HG03378 (cell line): ENCODE measurements around the gene FBXO34.

Experiments
- ATAC-seq: cut with Tn5 transposase; IDR thresholded peaks from one replicate; pipeline ENCODE4 v1.9.1; 2021; ENCODE audit warnings: mild to moderate bottlenecking, moderate library complexity; ENCODE audit not compliant: unreplicated experiment

Gene FBXO34, protein sequence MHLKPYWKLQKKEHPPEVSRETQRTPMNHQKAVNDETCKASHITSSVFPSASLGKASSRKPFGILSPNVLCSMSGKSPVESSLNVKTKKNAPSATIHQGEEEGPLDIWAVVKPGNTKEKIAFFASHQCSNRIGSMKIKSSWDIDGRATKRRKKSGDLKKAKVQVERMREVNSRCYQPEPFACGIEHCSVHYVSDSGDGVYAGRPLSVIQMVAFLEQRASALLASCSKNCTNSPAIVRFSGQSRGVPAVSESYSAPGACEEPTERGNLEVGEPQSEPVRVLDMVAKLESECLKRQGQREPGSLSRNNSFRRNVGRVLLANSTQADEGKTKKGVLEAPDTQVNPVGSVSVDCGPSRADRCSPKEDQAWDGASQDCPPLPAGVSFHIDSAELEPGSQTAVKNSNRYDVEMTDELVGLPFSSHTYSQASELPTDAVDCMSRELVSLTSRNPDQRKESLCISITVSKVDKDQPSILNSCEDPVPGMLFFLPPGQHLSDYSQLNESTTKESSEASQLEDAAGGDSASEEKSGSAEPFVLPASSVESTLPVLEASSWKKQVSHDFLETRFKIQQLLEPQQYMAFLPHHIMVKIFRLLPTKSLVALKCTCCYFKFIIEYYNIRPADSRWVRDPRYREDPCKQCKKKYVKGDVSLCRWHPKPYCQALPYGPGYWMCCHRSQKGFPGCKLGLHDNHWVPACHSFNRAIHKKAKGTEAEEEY

DNA sequence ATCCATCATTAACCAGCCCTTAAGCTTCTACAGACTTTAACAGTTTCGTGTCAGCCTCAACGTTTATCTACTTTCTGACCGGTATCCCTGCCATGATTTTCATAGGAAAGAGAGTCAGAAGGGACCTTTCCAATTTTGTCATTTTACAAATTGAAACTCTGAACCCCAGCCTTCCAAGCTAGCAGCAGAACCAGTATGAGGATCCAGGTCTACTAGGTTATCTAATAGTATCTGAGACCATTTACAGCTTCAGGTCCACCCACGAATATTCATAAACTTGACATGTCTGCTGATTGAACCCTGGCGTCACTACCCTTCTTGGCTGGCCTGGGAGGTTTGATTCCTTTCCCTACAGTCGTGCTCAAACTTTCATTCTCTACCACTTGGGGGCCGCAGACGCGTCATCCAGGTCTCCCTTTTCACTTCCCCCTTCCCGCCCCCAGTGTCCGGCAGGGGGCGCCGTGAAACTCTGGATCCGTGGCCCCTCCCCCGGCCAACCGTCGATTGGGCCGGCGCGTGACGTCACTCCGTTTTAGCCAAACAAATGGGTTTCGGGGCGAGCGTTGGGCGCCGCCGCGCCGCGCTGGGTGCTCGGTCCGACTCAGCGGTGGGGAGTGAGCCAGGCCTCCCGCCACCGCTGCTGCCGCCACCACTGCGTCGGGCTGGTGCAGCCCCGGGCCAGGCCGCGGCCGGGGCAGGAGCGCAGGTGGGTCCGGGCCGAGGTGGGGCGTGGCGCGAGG is at the start of gene FBXO34:
Gene FBXO34, plus strand, starts transcription at position 590 of the 740 bp plus-strand sequence. CDS start 78,970 bp downstream, outside the sequence.
- ATAC-seq, result peak; percentile 79

DNA sequence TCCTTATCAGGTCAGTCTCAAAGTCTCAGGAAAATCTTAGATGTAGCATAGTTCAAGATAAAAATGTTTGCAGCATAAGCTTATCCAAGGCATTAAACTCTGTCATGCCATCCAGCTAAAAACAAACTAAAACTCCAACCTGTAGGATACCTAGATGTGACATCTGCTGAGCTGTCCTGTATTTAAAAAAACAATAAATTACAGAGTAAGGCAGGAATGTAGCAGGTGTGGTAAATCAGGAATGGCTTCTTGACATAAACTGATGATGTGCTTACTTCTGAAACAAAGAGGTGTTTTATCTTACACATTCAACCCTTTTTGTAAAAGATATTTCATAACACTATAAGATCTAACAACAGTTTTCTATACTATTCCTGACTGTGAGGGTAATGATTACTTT is 49.3 kb upstream of the FBXO34 start:
- ATAC-seq, result no peak

DNA sequence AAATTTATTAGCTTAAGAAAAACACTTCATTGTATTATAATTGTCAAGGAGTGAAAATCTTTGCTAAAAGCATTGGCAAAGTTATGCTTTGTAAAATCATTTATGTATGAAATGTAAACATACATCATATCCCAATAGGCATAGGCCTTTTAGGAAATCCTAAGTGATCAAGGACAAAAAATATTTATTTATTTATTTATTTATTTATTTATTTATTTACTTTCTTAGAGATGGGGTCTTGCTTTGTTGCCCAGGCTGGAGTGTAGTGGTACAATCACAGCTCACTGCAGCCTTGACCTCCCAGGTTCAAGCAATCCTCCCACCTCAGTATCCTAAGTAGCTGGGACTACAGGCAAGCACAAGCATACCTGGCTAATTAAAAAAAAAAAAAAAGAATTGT is 47.9 kb upstream of the FBXO34 start:
- ATAC-seq, result no peak

- ATAC-seq, result no peak
These were observed 43.0 kb upstream of the FBXO34 start for GRCh38 chr14:55228261-55228660.

DNA sequence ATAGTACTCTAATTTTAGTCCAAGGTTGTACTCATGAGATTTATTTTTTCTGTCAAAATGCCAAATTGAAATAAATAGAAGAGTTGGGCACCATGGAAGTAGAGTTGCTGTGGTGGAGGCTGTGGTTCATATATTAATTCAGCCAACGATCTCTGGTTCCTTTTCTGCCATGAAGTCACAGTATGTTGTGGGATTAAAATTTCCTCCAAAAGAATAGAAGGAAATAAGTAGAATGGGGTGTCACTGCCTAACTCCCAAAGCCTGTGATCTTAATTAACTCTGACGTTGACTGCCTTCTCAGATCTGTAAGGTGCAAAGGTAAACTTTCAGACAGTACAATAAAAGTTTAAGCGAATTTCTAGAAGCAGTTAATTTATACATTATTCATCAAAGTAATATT is 37.6 kb upstream of the FBXO34 start:
- ATAC-seq, result no peak

DNA sequence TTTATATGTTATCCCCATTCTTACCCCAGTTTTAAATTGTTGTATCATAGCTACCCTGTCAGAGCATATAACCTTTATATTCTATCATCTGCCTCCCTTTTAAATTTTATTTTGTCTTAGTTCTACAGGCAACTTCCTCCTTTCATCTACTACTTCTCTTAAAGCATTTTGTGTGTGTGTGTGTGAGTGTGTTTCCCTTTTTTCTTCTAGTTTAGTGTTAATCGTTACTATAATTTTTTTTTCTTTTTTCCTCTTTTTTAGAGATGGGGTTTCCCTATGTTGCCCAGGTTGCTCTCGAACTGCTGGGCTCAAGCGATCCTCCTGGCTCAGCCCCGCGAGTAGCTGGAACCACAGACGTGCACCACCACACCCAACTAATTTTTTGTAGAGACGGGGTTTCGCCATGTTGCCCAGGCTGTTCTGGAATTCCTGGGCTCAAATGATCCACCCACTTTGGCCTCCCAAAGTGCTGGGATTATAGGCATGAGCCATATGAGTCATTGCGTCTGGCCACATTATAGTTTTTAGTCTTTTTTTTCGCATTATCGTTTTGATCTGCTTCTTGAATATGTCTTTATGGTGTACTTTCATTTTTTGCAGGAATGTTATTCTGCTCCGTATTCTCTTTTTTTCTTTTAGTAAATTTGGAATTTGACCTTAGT is 33.1 kb upstream of the FBXO34 start:
- no peak for ATAC-seq

DNA sequence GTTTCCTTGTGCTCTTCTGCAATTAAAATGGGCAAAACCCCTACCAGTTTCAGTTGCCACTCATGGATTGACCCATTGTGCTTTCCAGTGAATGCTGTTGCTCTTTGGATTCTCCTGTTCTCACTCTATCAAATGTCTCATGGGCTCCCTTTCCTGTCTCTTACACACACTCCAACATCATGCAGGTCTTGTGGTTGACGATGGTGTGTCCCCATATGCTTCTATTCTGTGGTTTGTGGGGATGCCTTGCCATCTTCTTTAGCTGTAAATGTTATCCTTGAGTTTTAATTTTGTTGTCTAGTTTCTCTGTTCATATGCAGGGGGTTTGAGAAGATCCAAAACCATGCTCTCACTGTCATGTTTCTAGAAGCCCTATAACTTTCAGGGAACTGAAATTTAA is 31.9 kb upstream of the FBXO34 start:
- ATAC-seq, result no peak

GRCh38 chr14:55240526-55241178 is 30.6 kb upstream of the FBXO34 start:
- no peak for ATAC-seq

DNA sequence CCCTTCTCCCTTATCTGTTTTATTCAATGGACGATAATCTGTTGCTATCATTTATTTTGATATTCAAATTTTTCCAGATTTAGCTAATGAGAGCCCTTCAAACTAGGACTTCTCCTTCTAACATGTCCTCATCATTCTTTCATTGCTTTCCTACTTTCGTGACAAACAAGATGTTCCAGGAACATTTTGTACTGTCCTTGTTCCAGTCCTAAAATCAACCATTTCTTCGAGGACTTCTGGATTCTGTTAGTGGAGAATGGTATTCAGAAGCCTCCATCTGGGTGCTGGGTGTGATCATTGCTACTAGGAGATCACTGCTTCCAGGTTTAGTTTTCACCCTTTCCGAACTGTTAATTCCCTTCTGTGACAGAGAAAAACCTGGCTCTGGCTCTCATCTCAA is 29.5 kb upstream of the FBXO34 start:
- ATAC-seq, result no peak

DNA sequence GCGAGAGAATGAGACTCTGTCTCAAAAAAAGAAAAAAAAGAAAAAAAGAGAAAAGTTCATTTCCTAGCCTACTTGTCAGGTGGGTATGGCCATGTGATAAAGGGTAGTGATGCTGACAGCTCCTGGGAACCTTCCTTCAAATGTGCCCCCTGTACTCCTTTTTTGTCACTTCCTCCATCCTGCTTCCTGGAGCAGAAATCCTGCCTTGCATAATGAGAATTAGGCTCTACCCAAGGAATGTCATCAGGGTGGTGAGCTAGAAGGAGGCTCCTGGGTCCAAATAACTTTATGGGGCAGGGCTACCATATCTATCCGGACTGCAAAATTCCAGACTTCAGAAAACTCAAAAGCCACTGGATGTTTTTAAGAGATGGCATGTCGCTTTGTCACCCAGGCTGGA is 27.8 kb upstream of the FBXO34 start:
- no peak for ATAC-seq

DNA sequence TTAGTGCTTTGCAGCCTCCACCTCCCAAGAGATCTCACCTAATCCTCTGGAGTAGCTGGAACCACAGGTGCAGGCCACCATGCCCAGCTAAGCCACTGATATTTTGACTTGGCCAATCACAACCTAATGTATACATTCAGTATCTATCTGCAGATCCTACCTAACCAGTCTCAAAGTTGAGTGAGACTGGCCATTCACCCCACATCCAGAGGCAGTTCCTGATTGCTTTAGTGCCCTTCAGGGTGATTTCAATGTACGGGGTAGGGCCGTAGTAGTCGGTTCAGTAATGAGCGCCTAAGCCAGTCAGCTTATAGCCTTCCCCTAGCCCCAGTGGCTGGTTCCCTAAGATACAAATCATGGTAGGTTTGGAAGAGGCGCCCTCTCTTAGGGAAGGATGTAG is 27.4 kb upstream of the FBXO34 start:
- no peak for ATAC-seq

- ATAC-seq, result no peak
These were observed 25.5 kb upstream of the FBXO34 start for GRCh38 chr14:55245657-55246268.

GRCh38 chr14:55248411-55248810 is 22.8 kb upstream of the FBXO34 start:
- no peak for ATAC-seq

DNA sequence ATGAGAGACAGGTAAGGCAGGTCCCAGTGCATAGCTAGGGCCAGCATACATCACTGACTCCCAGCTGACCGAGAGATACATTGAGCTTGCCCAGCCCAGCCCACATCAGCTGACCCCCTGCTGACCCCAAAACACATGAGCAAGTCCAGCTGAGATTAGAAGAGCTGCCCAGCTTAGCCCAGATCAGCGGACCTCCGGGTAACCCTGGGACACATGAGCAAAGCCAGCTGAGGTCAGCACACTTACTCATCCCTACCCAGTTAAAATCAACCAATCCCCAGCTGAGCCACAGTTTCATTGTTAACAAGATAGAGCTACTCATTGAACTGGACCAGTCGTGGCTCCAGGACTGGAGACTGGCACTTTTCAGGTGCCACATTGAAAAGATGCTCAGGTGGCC is 21.8 kb upstream of the FBXO34 start:
- no peak for ATAC-seq

DNA sequence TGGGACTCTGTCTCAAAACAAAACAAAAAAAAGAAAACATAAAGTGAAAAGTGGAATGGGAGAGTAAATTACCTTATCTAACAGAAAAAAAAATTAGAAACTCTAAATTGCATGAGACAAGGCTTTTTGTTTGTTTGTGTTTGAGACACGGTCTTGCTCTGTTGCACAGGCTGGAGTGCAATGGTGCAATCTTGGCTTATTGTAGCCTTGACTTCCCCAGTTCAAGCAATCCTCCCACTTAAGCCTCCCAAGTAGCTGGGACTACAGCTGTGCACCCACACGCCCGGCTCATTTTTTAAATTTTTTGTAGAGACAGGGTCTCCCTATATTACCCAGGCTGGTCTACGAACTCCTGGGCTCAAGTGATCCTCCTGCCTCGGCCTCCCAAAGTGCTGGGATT is 17.9 kb upstream of the FBXO34 start:
- ATAC-seq, result no peak

GRCh38 chr14:55254581-55254980 is 16.6 kb upstream of the FBXO34 start:
- ATAC-seq, result no peak

DNA sequence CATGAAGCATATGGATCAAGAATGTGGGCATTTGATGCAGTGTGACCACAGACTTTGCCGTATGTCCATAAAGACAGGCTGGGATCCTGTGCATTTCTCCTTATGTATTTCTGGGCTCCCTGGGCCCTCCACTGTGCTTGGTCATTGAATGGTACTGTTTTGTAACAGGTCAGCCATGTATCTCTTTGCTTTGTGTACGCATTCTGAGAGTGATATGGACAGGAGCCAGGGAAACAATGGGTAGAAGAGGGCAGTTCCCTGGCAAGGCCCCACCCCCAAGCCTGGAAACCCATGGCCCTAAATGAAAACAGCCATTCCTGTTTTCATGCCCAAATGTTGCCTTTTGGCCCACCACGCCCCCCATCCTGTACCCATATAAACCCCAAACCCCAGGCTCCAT is 15.2 kb upstream of the FBXO34 start:
- ATAC-seq, result no peak

DNA sequence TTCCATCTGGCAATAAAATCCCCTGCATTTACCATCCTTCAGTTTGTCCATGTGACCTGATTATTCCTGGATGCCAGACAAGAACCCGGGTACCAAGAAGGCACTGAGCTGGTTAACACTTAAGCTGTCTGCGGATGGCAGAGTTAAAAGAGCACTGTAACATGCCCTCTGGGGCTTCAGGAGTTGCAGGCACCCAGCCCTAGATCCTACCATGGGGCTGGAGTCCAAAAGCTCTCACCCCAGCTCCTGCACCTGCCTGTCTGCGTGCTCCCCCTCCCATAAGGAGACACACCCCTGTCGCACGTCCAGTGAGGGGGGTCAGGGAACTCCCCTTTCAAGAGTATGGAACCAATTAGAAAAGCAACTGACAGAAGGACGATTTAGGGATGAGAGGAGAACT is 14.6 kb upstream of the FBXO34 start:
- ATAC-seq, result no peak

GRCh38 chr14:55265197-55265596 is 6.0 kb upstream of the FBXO34 start:
- ATAC-seq, result peak; percentile 47

GRCh38 chr14:55267820-55268219 is 3.4 kb upstream of the FBXO34 start:
- ATAC-seq, result no peak
